Upper lobe of left lung (tissue), 4 donors: ENCODE data around the gene BRDT.

Source experiments
- POLR2A ChIP-seq, 4 donors: fragments of 450-650 bp; IDR thresholded peaks; one replicate each; pipeline ENCODE4 v1.5.1; 2016 to 2017; ENCODE audit warnings: antibody characterized with exemption in 4 of 4, mild to moderate bottlenecking in 2 of 4
- POLR2AphosphoS5 ChIP-seq, 2 donors: sonication (generic); formaldehyde crosslinking; IDR thresholded peaks; one replicate each; pipeline ENCODE4 v1.5.1; 2017; ENCODE audit warnings: antibody characterized with exemption in 2 of 2

DNA sequence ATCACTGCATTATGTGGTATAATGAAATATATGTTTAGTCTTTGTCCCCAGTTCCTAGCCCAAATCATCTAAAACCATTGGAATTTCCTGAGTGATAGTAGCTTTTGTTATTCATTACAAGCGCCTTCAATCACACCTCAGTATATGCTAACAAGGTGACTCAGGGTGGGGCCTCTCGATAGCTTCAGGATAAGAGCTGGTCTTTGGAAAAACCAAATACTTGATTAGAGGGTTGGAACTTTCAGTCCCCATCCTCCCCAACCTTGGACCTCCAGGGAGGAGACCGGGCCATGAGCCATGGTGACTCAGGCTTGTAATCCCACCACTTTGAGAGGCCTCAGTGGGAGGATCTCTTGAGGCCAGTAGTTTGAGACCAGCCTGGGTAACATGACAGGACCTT lies 5.1 kb upstream of the BRDT start:
- TF ChIP-seq POLR2A (IDR thresholded peaks at IDR 0.05), result no peak
- TF ChIP-seq POLR2AphosphoS5 (IDR thresholded peaks at IDR 0.05), result no peak
